GM21786 (cell line): ENCODE data around the gene TRPC1.
"Not testable (repeated sequence)": the region's sequence is repeated elsewhere in the genome, so short reads cannot be mapped to it uniquely, and the experiment has no call there.

Experiments
- ATAC-seq: cut with Tn5 transposase; IDR thresholded peaks from one replicate; pipeline ENCODE4 v1.9.1; 2021; ENCODE audit not compliant: unreplicated experiment

The TRPC1 gene

GRCh38 chr3:142752605-142753004 is 28.8 kb downstream of the TRPC1 start:
- ATAC-seq = not testable (repeated sequence)

- ATAC-seq = no peak
Observed at GRCh38 chr3:142754494-142754893, 30.7 kb downstream of the TRPC1 start.

GRCh38 chr3:142768338-142768737 is 44.5 kb downstream of the TRPC1 start:
- no peak for ATAC-seq

- no peak for ATAC-seq
Observed at GRCh38 chr3:142777927-142778326, 54.1 kb downstream of the TRPC1 start.

GRCh38 chr3:142778541-142778940 is 54.7 kb downstream of the TRPC1 start:
- ATAC-seq = no peak

- no peak for ATAC-seq
Observed at GRCh38 chr3:142779591-142779990, 55.8 kb downstream of the TRPC1 start.

- ATAC-seq = no peak
Observed at GRCh38 chr3:142782616-142783015, 58.8 kb downstream of the TRPC1 start.

GRCh38 chr3:142784228-142784627 is 60.4 kb downstream of the TRPC1 start:
- no peak for ATAC-seq

GRCh38 chr3:142785996-142786395 is 62.2 kb downstream of the TRPC1 start:
- ATAC-seq = no peak

GRCh38 chr3:142787719-142788118 is 63.9 kb downstream of the TRPC1 start:
- no peak for ATAC-seq

- ATAC-seq = no peak
Observed at GRCh38 chr3:142794508-142794907, 70.7 kb downstream of the TRPC1 start.

- ATAC-seq = no peak
Observed at GRCh38 chr3:142795332-142795731, 71.5 kb downstream of the TRPC1 start.

- no peak for ATAC-seq
Observed at GRCh38 chr3:142796823-142797222, 73.0 kb downstream of the TRPC1 start.

- no peak for ATAC-seq
Observed at GRCh38 chr3:142801746-142802145, 77.9 kb downstream of the TRPC1 start.

- ATAC-seq = no peak
Observed at GRCh38 chr3:142802891-142803290, 79.1 kb downstream of the TRPC1 start.

GRCh38 chr3:142808103-142808917 is 84.5 kb downstream of the TRPC1 start:
- no peak for ATAC-seq

- ATAC-seq = no peak
Observed at GRCh38 chr3:142809259-142809658, 85.4 kb downstream of the TRPC1 start.

GRCh38 chr3:142815803-142816202 is 92.0 kb downstream of the TRPC1 start:
- no peak for ATAC-seq

GRCh38 chr3:142817356-142817755 is 93.5 kb downstream of the TRPC1 start:
- ATAC-seq = no peak

GRCh38 chr3:142817897-142818296 is 94.1 kb downstream of the TRPC1 start:
- no peak for ATAC-seq

GRCh38 chr3:142818651-142819050 is 94.8 kb downstream of the TRPC1 start:
- no peak for ATAC-seq

GRCh38 chr3:142819179-142819578 is 95.3 kb downstream of the TRPC1 start:
- no peak for ATAC-seq

- peak; percentile 100 for ATAC-seq
Observed at GRCh38 chr3:142828703-142829305, 105.0 kb downstream of the TRPC1 start.
